Stimulated activated CD4-positive, alpha-beta T cell treated with anti-CD3 and anti-CD28 coated beads, Interleukin-4, amount 100 ng/mL, for 48 hours (primary cell): ENCODE results near the gene AGAP2.

Experiments used
- DNase-seq, 2 donors: peaks; one replicate each; pipeline ENCODE4 v3.0.0-alpha.2; 2020; ENCODE audit warnings: low read depth in 2 of 2

Gene AGAP2

DNA sequence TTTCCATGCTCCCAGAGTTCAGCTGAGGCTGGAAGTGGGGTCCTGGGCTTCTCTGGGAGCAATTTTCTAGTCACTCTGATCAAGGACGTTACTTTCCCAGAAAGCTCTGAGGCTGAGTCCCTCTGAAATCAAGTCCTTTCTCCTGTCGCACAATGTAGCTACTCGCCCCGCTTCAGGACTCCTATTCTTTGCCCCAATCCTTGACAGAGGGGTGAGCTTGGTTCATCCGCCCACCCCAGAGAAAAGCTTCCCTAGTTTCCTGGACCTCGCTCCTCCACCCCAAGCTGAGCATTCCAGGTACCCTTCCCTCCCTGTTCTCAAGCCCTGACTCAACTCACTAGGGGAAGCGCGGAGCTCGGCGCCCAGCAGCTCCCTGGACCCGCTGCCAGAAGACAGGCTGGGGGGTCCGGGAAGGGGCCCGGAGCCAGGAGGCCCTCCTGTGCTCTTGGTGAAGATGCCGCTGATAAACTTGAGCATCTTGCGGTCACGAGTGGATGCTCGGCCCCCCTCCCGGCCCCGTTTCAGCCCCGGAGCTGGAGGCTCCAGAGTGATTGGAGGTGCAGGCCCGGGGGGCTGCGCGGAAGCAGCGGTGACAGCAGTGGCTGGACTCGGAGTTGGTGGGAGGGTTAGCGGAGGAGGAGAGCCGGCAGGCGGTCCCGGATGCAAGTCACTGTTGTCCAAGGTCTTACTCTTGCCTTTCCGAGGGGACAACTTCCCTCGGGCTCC, 1.6 kb downstream of the AGAP2 start:
- DNase-seq: no peak

DNA sequence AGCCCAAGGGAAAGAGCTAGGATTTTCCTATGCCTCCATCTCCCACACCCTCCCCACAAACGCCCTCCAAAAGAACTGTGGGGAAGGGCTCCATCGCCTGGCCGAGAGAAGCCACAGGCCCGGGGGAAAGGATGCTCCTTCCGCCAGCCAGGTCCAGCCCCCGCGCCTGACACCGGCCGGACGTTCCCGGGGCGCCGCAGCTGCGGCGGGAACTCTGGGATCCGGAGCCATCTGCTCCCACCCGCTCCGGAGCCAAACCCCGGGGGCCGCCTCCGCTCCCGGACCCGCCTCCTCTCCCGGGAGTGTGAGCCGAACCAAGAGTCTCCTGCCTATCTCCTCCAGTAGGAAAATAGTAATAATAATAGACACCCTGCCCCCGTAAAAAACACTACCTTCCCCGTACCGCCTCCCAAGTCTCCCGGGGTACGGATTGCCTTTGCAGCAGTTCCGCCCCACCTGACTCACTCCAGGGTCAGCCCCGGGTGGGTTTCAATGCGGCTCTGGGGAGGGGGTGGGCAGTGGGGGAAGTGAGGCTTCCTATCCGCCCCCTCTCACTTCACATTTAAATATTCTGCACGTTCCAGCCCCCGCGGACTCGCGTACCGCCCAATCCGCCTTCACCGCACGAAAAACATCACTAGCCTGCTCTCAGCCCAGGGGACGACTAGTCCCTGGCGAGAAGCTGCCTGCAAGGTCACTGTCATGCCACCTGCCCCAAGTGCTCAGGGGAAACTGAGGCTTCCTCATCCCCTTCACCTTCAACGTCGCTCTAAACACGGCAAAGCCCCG, 2.4 kb downstream of the AGAP2 start:
- no peak for DNase-seq

DNA sequence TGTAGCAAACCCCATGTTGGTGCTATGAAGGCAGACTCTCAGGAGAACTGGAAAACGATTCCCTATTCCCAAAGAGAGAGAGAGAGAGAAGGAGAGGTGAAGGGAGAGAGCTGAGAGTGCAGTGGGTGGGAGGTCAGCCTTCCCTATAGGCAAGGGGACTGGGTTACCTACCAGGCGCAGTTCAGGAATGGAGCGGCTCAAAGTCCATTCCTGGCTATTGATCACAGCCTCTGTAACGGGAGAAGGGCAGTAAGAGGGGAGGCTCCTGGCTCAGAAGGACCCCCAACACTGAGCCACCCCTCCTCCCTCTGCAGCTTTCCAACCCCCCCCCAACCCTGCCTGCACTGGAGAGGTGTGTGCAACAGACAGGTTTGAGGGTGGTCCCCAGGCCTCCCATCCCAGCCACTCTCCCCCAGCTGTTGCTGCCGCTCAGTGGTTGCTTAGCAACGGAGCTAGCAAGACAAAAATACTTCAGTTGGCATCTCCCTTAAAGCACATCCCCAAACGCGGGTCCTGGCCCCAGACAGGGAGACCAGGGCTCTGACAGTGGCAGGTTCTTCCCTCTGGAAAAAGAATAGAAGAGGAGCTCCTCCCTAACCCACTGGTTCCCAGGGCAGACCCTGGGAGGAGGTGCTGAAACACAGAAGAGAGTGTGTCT, 3.2 kb downstream of the AGAP2 start:
- no peak for DNase-seq

DNA sequence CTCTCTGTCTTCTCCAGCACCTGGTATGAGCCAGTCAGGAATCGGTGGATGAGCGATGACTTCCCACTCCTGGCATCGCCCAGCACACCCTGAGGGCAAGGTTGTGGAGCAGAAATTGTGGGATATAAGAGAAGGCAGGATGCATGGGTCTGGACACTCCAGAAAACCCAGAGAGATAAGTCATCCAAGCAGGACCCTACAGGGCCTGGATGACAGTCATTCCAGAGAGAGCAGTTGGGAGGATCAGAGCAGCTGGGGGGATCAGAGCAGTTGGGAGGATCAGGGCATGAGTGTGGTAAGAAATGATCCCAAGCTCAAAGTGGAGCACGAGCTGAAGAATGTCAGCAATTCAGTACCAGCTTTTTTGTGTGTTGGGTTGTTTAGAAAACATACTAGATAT, 4.0 kb downstream of the AGAP2 start:
- DNase-seq: no peak

DNA sequence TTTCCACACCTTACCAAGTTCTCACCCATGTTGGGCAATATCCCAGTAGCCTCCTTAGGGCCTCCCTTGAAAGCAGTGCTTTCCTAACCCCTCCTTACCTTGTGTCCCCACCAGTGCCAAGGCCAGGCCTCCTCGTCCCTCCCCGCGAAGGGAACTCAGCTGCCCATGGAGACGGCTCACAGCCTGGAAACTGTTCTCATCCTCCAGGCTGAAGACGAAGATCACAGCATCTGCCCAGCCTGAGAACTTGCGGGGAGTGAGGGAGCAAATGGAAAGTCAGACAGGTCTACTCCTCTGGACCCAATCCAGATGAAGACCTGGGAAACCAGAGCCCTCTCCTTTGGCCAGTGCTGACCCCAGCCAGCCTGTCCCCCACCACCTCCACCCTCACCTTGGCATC, 4.6 kb downstream of the AGAP2 start:
- no peak for DNase-seq

DNA sequence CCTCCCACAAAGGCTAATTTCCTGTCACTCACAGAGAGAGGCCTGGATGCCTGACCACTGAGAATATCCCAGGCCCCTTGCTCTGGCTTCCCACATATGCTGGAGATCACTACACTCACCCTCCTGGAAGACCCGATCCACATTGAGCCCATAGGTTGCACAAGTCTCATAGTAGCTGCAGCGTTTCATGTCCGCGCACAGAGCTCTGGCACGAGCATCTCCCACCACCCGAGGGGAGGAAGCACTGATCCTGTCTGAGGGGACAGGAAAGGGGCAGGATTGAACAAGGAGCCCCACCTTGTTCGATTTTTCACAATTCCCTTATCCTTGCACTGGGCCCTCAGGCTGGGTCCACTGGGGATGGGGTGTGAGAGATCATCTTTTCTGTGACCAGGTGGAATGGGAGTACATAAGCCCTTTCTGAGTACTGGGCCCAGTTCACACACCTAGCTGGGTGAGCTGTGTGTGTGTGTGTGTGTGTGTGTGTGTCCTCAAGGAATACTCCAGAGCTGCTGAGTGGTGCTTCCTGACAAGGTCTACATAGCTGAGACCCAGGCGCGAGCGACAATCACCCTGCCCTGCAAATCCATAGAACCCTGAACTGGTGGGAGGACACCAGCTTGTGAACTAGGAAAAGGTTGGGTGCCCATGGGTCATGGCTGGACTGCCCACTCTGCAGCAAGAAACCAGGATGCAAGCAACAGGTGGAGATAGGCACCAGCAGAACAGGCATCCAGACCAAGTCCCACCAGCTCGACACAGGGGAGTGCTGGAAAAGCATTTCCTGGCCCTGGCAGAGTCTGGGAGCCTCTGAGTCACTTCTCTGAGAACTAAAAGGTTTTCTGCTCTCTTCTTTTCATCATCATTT, 5.6 kb downstream of the AGAP2 start:
- no peak for DNase-seq

DNA sequence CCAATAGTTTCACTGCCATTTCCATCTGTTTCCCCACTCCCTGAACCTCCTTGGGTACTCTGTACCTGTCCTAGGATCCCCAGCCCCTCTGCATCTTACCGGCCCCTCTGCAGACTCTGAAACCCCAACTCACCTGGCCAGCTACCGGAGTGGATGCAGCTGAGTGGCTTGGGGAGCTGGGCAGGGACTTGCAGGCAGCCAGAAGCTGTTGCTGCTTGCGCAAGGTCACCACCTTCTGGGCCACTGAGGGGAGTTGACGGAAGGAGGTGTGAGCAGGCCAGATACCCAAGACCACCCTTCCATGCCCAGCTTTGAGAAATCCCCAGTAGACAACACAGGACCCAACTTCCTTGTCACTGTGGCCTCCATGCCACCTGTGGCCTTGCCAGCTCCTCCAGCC, 6.3 kb downstream of the AGAP2 start:
- no peak for DNase-seq

DNA sequence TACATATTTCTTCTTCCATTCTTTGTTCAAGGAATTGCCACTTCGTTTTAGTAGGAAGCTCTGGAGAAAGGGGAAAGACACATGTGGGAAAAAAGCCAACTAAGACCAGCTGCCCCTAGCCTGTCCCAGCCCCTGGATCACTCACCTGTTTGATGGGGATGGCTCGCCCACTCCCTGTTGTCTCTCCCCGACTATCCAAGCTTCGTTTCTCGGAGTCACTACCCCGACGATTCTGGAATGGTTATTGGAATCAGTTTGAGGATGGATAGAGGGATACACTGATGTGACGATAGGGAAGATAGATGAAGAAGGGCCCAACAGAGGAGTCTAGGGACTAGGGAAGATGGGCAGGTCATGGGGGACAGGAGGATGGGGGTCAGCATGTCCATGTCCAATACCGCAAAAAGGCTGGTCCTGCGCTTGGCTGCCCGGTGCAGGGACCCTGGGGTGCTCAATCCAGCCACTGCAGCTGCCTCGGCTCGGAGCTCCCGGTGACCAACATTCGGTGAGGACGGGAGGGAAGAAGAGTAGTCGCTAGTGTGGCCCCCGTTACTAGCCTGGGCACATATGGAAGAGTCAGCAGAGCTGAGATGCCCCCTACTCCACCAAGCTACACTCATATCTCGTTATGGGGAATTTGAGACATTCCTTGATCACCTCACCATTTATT, 7.0 kb downstream of the AGAP2 start:
- no peak for DNase-seq

DNA sequence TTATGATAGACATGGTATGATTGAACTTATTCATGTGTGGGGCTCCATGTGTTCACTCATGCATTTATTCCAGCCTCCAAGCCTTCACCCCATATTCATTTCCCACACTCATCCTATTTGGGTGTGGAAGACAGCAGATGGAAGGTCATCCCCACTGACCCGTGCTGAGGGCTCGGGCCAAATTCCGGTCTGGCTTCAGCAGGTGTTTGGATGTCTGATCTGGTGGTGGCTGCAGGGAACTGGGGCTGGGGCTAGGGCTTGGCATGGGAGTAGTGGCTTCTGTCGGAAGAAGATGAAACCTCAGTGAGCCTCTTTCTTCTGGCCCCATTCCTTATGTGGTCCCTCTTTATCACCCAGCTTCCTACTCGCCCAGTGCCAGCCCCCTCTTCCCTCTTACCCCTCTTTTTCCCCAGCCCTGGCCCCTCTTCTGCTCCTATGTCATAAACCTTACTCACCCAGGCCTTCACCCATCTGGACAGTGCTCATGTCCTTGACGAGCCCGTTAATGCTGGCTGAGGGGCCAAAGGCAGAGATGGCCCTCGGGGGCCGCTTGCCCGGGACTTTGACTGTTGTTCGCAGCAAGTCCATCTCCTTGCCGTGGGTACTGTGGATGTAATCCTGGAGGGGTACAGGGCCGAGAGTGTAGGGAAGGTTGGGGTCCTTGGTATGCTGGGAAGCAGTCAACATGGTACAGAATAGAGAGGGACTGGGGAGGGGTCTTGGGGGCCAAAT, 8.0 kb downstream of the AGAP2 start:
- no peak for DNase-seq

DNA sequence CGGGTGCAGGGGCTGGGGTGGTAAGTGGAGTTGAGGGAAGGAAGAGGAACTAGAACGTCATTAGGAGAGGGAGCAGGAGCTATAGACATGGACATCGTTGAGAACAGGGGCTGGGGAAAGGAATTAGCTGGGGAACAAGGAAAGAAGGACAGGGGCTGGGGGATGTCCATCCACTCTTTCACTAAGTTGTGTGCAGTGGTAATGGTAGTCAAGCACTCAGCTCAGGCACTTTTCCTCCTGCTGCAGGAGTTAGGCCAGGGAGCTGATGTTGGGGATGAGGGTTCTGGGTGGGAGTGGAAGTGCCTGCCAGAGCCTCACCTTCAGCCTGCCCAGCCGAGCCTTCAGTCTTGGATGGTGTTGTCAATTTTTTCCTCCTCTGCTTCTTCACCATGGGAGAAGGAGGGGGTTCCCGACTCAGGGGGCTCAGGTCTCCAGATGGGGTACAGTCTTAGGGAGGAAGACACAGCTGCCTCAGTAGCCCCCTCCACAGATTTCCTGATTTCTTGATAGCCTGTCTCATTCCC, 9.2 kb downstream of the AGAP2 start:
- no peak for DNase-seq

DNA sequence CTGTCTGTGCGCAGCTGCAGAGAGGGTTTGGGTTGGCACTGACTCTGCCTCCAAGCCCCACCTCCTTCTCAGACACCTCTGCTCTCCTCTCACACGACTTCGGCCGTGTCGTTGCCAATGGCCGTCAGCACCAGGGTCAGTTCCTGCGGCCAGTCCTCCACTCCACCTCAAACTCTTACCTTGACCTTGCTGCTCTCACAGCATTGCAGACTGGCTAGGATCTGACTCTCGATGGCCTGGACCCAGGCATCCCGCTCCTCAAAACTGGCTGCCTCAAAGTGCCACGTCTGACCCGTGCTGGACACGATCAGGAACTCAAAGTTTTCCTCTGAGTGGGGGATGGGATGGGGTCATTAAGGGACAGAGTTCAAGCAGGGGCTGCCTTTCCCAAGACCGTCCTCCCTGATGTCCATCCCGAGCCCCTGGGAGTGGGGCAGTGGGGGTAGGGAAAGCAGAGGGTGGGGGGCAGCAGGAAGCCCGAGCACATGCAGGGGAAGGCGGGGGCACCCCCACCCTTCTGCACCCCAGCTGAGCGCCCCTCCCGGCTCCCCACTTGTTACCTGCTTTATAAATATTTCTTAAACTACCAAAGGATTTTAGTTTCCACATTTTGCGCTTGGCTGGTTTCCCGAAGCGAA, 10.7 kb downstream of the AGAP2 start:
- DNase-seq: no peak

DNA sequence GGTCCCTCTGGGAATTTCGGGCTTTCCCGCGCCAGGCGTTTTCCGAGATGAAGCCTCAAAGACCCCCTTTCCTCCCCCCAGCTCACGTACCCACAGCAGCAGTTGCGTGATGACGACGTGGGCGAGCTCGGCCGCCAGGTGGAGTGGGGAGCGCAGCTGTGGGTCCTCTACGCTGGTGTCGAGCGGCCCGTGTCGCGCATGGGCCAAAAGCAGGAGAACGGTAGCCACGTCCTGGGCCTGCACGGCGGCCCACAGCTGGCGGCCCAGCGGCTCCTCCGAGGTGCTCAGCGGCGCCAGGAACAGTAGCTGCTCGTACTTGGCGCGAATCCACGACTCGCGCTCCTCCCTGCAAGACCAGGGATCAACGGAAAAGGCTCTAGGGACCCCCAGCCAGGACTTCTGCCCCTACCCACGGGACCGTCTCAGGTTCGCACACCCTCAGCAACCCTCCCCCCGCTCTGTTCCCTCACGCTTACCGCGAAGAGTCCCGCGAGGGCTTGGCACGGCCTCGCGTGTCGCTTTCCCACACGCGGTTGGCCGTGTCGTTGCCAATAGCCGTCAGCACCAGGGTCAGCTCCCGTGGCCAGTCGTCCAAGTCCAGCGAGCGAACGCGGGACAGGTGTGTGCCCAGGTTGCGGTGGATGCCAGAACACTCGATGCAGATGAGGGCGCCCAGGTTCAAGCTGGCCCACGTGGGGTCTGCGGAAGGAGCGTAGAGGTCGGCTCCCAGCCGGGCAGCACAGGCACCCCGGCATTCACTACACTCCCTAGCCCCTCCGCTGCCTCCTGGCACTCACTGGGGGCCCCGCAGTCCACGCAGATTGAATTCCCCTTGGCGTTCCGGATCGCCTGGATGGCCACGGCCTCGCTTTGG, 11.4 kb downstream of the AGAP2 start:
- no peak for DNase-seq

DNA sequence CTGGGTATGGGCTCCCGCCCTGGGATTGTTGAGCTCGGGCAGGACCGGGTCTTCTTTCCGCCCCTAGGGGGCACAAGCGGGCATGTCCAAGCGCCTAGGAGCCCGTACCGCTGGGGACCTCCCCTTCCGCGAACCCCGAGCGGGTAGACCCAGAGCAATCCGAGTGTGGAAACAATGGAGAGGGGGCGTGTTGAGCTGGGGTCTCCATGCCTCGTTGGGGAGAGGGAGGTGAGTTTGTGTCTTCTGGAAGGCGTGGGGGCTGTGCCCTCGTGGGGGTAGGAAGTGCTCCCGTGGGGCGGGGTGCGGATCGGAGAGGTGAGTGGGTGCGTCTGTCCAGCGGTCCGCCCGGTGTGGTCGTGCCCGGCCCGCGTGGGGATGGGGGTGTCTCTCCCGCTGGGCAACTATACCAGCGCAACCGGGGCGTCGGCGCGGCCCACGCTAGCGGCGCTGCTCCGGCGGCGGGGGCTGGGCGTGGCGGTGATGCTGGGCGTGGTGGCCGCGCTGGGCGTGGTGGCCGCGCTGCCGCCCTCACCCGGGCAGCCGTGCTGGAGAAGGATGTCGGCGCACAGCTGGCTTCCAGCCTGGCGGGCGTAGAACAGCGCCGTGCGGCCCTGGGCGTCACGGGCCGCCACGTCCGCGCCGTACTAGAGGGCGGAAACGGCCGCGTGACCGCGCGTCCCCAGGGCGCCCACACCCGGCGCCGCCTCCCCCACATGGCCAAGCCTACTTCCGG, 12.2 kb downstream of the AGAP2 start:
- DNase-seq: peak in 1 of 2 donors; percentile 27

DNA sequence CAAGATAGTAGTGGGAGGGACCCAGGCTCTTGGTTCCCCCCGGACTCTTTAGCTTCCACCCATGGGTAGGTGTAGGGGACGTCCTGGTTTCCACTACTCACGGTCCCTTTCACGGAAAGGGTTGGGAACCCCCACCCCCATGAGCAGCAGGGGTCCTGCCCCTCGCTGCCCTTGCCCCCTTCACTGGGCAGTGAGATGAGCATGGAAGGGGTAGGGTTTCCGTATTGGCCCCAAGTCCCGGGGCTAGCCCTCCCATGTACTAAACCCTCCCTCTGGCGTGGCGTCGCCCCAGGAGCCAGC, 12.7 kb downstream of the AGAP2 start:
- no peak for DNase-seq

DNA sequence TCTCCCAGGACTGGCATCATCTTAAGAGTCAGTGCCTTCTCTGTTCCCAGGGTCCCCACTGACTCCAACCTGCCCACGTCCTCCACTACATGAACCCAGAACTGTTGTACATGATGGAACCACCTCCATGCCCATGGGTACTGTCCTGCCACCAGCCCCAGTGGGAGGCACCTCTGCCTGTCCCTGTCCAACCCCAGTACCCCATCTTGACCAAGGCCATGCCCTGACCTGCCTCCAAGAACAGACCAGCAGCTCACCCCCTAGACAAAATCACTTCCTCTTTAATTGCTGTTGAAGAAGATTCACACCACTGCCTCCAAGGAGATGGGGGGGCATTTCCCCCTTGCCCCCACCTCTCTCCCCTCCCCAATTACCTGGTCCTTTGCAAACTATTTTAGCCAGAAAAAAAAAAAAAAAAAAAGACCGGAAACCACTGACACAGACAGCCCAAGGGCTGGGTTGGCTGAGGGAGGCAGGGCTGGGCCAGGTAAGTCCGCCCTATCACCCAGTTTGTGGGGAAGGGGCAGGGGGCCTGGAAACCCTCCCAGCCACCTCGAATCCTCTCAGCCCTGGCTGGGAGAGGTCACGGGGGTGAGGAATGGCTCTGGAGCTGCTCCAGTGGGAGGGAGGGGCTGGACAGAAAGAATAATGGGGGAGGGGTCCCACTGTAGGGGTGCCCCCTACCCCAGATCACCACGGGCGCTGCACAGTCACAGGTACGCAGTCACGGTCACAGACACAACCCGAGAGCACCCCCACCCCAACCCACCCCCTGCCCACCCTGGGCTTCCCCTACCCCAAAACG, 13.4 kb downstream of the AGAP2 start:
- no peak for DNase-seq

DNA sequence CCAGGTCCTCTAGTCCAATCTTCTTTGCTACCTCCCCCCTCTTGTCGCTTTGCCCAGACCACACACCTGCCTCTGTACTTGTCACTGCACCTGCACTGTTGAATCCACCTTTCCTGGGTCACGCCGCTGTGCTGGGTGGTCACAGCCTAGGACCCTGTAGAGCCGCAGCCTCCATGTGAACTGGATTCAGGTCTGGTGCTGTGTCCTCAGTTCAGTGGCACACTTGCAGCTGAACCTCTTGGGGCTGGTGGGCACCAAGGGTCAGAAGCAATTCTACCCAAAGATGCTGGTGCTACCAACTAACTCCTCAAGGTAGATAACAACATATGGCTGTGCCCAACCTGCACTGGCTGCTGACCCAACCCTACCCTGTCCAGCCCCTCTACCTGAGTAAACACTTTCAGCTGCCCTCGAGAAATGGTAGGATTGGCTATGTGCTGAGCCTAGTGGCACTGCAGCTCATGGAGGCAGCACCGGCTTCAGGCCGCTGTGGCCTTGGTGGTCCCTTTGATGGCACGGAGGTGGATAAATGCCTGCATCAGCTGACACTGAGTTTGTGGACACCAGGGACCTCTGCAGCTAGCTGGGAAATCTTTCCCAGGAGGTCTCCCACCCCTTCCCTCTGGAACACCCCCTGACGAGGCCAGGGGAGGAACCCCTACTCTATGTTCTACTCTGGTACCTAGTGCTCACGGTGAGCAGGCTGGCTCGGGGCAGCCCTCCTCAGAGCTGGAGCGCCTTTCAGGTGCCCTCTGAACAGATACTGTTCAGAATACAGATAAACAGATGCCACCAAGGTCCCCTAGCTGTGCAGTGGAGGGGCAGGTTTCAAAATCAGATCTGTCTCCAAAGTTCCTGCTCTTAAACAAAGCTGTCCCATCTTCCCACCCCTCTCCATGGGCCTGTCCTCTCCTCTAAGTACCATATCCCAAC, 14.3 kb downstream of the AGAP2 start:
- DNase-seq: no peak

DNA sequence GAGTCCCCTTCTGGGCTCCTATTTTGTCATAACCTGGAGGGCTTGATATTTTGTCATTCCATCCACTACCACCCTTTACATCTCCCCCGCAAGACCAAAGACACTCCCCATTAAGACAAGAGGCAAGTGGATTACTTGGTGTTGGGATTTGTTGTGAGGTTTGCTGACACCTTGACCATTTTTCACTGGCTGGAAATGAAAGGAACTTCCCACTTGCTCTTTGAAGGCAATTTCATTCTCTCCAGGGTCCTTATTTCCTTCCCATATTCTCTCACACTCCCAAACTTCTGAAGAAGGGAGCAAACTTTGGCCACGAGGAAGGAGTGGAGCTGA, 14.9 kb downstream of the AGAP2 start:
- no peak for DNase-seq
